K562 (cell line): ENCODE data around the gene VPS16. TPM values are rescaled to one million over a fixed set of nuclear protein-coding genes. Genes with fewer than 3 reads are reported as not detected.

ENCODE experiments used
- ATAC-seq: fragments of 200-7000 bp; cut with Tn5 transposase; 3 replicates; pipeline ENCODE4 v1.9.1; 2020; ENCODE audit warnings: moderate library complexity
- BruUV-seq: library from RNA; stranded (reverse); fragments of 400-500 nt; replicated peaks from 2 replicates; lab custom pipeline; 2021; lab: Mats Ljungman, UMichigan
- CTCF ChIA-PET: fragments of 300-600 bp; formaldehyde crosslinking; extraction: SDS; loops from one replicate; lab custom pipeline; 2021; ENCODE audit warnings: low intra/inter-chr PET ratio; lab: Yijun Ruan, JAX
- POLR2A ChIA-PET: fragments of 300-600, 350-650 bp; sonication (Branson Sonifier 250); formaldehyde crosslinking; extraction: SDS; loops from one replicate; lab custom pipeline; 2021; ENCODE audit warnings: antibody characterized with exemption, inconsistent platforms; lab: Yijun Ruan, JAX
- DNase-seq, 4 experiments: peaks; one replicate each; pipeline versions ENCODE4 v3.0.0 to v3.0.0-alpha.2; 2011 to 2018; ENCODE audit warnings: low spot score in 3 of 4, mixed read lengths in 3 of 4; ENCODE audit errors: extremely low read depth in 1 of 4
- FAIRE-seq: peaks from 2 replicates; lab custom pipeline; 2011; peaks lifted over from hg19 to GRCh38; lab: Jason Lieb, UNC
- H2AFZ ChIP-seq: 2 replicates; pipeline ENCODE4 v1.6.0; 2011; ENCODE audit warnings: low read depth, low read length, control low read depth, inconsistent platforms
- H3K27ac ChIP-seq: fragments of 200-600 bp; 3 replicates; pipeline ENCODE4 v1.8.0; 2011; ENCODE audit warnings: low read depth, mild to moderate bottlenecking, control low read depth, inconsistent platforms, low read length, moderate library complexity, mixed read lengths; ENCODE audit errors: extremely low read depth
- H3K27me3 ChIP-seq, 2 experiments: fragments of 300-600 bp in 1 of 2; 2 replicates in 1 of 2; 3 replicates in 1 of 2; pipeline versions ENCODE4 v1.6.0 to v1.8.0; 2011; ENCODE audit warnings: inconsistent platforms in 2 of 2, low read length in 2 of 2, mild to moderate bottlenecking in 1 of 2, mixed read lengths in 1 of 2, moderate library complexity in 1 of 2; ENCODE audit not compliant: control insufficient read depth in 2 of 2, insufficient read depth in 2 of 2
- H3K36me3 ChIP-seq: fragments of 300-600 bp; 3 replicates; pipeline ENCODE4 v1.8.0; 2011; ENCODE audit warnings: mild to moderate bottlenecking, low read length, inconsistent platforms; ENCODE audit not compliant: control insufficient read depth, insufficient read depth
- H3K4me1 ChIP-seq, 2 experiments: fragments of 200-600 bp in 1 of 2; replicated peaks in 1 of 2; 2 replicates in 1 of 2; 3 replicates in 1 of 2; pipeline versions ENCODE4 v1.5.1 to v1.8.0; 2011; ENCODE audit warnings: inconsistent platforms in 2 of 2, low read length in 2 of 2, mild to moderate bottlenecking in 1 of 2, mixed read lengths in 1 of 2, moderate library complexity in 1 of 2; ENCODE audit not compliant: control insufficient read depth in 2 of 2, insufficient read depth in 2 of 2
- H3K4me2 ChIP-seq: 2 replicates; pipeline ENCODE4 v1.6.1; 2011; ENCODE audit warnings: low read length, control low read depth, inconsistent platforms, mixed read lengths; ENCODE audit not compliant: insufficient read depth
- H3K4me3 ChIP-seq: fragments of 200-600 bp; sonication (generic), shearing (Covaris generic); 2 replicates; pipeline ENCODE4 v1.5.1; 2016; ENCODE audit warnings: control low read depth, inconsistent platforms
- H3K79me2 ChIP-seq: fragments of 200-600 bp; 3 replicates; pipeline ENCODE4 v1.8.0; 2011; ENCODE audit warnings: low read length, inconsistent platforms; ENCODE audit not compliant: control insufficient read depth, insufficient read depth
- H3K9ac ChIP-seq, 2 experiments: 2 replicates each; pipeline versions ENCODE4 v1.6.0 to v1.6.1; 2011; ENCODE audit warnings: low read depth in 2 of 2, low read length in 2 of 2, control low read depth in 1 of 2, inconsistent platforms in 1 of 2, mild to moderate bottlenecking in 1 of 2, mixed read lengths in 1 of 2; ENCODE audit not compliant: insufficient read depth in 1 of 2
- H3K9me1 ChIP-seq: one replicate; pipeline ENCODE4 v1.6.0; 2011; ENCODE audit warnings: inconsistent platforms, mild to moderate bottlenecking, low read length, moderate library complexity; ENCODE audit not compliant: control insufficient read depth, insufficient read depth
- H3K9me3 ChIP-seq: replicated peaks from 2 replicates; pipeline ENCODE4 v1.5.1; 2011; ENCODE audit warnings: low read depth, low read length, inconsistent platforms; ENCODE audit not compliant: control insufficient read depth, insufficient read depth
- H4K20me1 ChIP-seq: replicated peaks from 2 replicates; pipeline ENCODE4 v1.6.1; 2011; ENCODE audit warnings: low read length, inconsistent platforms, mixed read lengths; ENCODE audit not compliant: control insufficient read depth, insufficient read depth
- ARNT ChIP-seq, 2 experiments: fragments of 450-650 bp; IDR thresholded peaks; 2 replicates each; pipeline ENCODE4 v1.6.1; 2016; ENCODE audit warnings: mild to moderate bottlenecking in 1 of 2
- NFRKB ChIP-seq: fragments of 450-650 bp; IDR thresholded peaks from 2 replicates; pipeline ENCODE4 v1.6.1; 2016; ENCODE audit warnings: low read depth
- NFXL1 ChIP-seq: fragments of 450-650 bp; formaldehyde crosslinking; IDR thresholded peaks from 2 replicates; pipeline ENCODE4 v1.4.0; 2021; ENCODE audit warnings: mild to moderate bottlenecking
- NRF1 ChIP-seq, 2 experiments: fragments of 450-650 bp; IDR thresholded peaks in 1 of 2; conservative IDR thresholded peaks in 1 of 2; 2 replicates each; pipeline ENCODE4 v1.6.1; 2014; ENCODE audit warnings: mild to moderate bottlenecking in 2 of 2
- PTBP1 ChIP-seq: fragments of 200-400 bp; formaldehyde crosslinking; IDR thresholded peaks from 2 replicates; pipeline ENCODE4 v1.6.1; 2017; ENCODE audit warnings: low read depth, low read length
- RHOXF2B ChIP-seq: fragments of 250-450 bp; sonication (Bioruptor Pico); conservative IDR thresholded peaks from 2 replicates; pipeline ENCODE4 v1.5.1; 2021
- TRIM24 ChIP-seq, 2 experiments: fragments of 450-650 bp; IDR thresholded peaks; 2 replicates each; pipeline ENCODE4 v1.6.1; 2016
- WGBS: fragments of 100-300 bp; shearing (Covaris generic); methylation state at CpG from one replicate; pipeline ENCODE4 v1.1.6; 2016; ENCODE audit warnings: low coverage, mixed read lengths; ENCODE audit not compliant: insufficient coverage; ENCODE audit errors: missing lambda C conversion rate; 5-methylcytosine and 5-hydroxymethylcytosine counted together
- in situ Hi-C: fragments of 300-500 bp; cut with MboI; formaldehyde crosslinking; loops from 4 replicates; pipeline ENCODE4 v1.15.0; 2018; ENCODE audit warnings: inconsistent platforms, mixed read lengths
- intact Hi-C: fragments of 100-400 bp; cut with micrococcal nuclease; formaldehyde crosslinking; loops from 2 replicates; pipeline ENCODE4 v1.14.2; 2022
- polyA plus RNA-seq, 8 experiments: library from polyadenylated mRNA; depleted of rRNA in 4 of 8; stranded (reverse) in 5 of 8; unstranded in 3 of 8; fragments of >200 nt; fragmentation: Nextera tagmentation in 2 of 8; fragmentation: Illumina TruSeq in 1 of 8; extraction: Ambion mirVana in 2 of 8; extraction: Trizol in 1 of 8; gene quantifications; 2 replicates each; pipeline versions ENCODE4 v1.2.1 to v1.2.3, GENCODE V29; 2011 to 2014; ENCODE audit warnings: inconsistent platforms in 1 of 8, missing spikeins in 1 of 8
- total RNA-seq, 7 experiments: library from RNA; depleted of rRNA in 6 of 7; stranded (reverse); fragments of >200 nt in 6 of 7; fragmentation: Illumina TruSeq in 2 of 7; extraction: Trizol in 2 of 7; gene quantifications; 2 replicates each; pipeline versions ENCODE4 v1.2.1 to v1.2.3, GENCODE V29; 2011 to 2021; ENCODE audit warnings: low replicate concordance in 1 of 7
- TF ChIP-seq, protein P1 (sequence below): fragments of 150-350 bp; IDR thresholded peaks from 2 replicates; pipeline ENCODE4 v1.6.1; 2014; ENCODE audit warnings: low read depth, mild to moderate bottlenecking, low read length, borderline replicate concordance
- TF ChIP-seq, protein P2 (sequence below): sonication (generic); formaldehyde crosslinking; IDR thresholded peaks from 2 replicates; pipeline ENCODE4 v1.8.0; 2022; ENCODE audit warnings: missing genetic modification reagents, mild to moderate bottlenecking, borderline replicate concordance
- TF ChIP-seq, protein P3 (sequence below): fragments of 250-450 bp; sonication (Bioruptor Pico); IDR thresholded peaks from 2 replicates; pipeline ENCODE4 v1.8.0; 2022; ENCODE audit warnings: inconsistent platforms, mild to moderate bottlenecking, moderate library complexity, borderline replicate concordance
- TF ChIP-seq, protein P4 (sequence below): fragments of 250-450 bp; sonication (Bioruptor Pico); IDR thresholded peaks from 2 replicates; pipeline ENCODE4 v1.5.0; 2021; ENCODE audit warnings: mild to moderate bottlenecking, moderate library complexity

The VPS16 gene
- total and polyA plus RNA-seq, 9 of the 15 experiments (the other 6 are each of a cell fraction or from before 2014, with no cell fraction given): 6.8 to 24.7 (median 14.0) TPM

DNA sequence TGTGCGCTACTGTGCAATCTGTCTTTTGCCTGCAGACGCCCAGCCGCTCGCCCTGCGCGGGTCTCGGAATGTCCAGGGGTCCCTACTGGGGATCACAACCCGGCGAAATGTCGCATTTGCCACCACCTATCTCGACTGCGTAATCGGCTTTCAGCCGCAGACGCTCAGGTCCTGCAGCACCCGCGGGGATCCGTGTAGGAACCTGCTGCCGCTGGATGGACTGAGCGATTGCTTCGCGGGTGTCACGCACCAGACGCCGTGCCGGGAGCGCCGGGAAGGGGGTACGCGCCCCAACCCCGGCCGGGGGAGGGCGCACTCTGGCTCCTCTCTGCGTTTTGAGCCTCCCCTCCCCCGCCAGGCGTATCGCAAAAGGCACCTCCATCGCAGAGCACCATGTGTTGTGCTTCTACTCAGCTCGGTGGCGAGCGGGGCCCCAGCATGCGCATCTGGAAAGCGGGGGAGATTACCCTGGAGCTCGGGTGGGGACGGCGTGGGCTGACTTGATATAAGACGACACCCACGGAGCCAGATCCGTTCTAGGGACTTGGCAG, 32.0 kb downstream of the VPS16 start:
- no peaks in the 10 kb centered on the region; a peak in 1 of 5 replicates for H3K27me3 ChIP-seq
- H3K9me1 ChIP-seq: no peaks in the 10 kb centered on the region
- FAIRE-seq: peak; percentile 71
- in situ Hi-C loops: no loop called here
- H3K4me3 ChIP-seq: peak overlapping the region; percentile 98
- H3K36me3 ChIP-seq: peaks cover 17% of the 10 kb centered on the region; the same call in 2 of the 3 replicates
- H3K79me2 ChIP-seq: peaks cover 44% of the 10 kb centered on the region
- 3% methylated on average over 27 of the region's 49 CpGs for WGBS
- peaks cover 5% of the 10 kb centered on the region; the same call in 1 of the 2 replicates for H4K20me1 ChIP-seq
- intact Hi-C loops: loop anchor here (5.0 kb wide), 1 partner anchor 130 kb away; no protein-coding TSS in a partner anchor
- ATAC-seq: peak; percentile 79
- H3K9ac ChIP-seq: peak overlapping the region; percentile 84 to 95
- peak overlapping the region; percentile 95 for H3K27ac ChIP-seq
- peak overlapping the region; percentile 90 for H2AFZ ChIP-seq
- peak; percentile 61 to 89 (median 66) for DNase-seq
- no peaks in the 10 kb centered on the region for H3K9me3 ChIP-seq
- POLR2A ChIA-PET: interaction anchor here (0.6 kb wide), 4 partner anchors 23 to 74 kb away, joined by 3 to 4 read pairs (median 3); no protein-coding TSS in a partner anchor
- peaks cover 32 to 33% of the 10 kb centered on the region in 2 experiments; a peak in 4 of 5 replicates for H3K4me1 ChIP-seq
- CTCF ChIA-PET: interaction anchor here (0.6 kb wide), 1 partner anchor 129 kb away, joined by 3 read pairs; no protein-coding TSS in a partner anchor
- H3K4me2 ChIP-seq: peak overlapping the region; percentile 94
- TSS peak; percentile 93 for BruUV-seq
- TF ChIP-seq NFXL1 (CRISPR knock-in tag): no peak
- TF ChIP-seq NRF1 (conservative IDR thresholded peaks at IDR 0.05 in 1 of 2, IDR thresholded peaks at IDR 0.05 in 1 of 2): no peak
- TF ChIP-seq PTBP1: 0 out of 2 replicates have a peak, but pooled peaks have one; percentile 47
- no peak for TF ChIP-seq ARNT (IDR thresholded peaks at IDR 0.05)
- TF ChIP-seq, protein P1, sequence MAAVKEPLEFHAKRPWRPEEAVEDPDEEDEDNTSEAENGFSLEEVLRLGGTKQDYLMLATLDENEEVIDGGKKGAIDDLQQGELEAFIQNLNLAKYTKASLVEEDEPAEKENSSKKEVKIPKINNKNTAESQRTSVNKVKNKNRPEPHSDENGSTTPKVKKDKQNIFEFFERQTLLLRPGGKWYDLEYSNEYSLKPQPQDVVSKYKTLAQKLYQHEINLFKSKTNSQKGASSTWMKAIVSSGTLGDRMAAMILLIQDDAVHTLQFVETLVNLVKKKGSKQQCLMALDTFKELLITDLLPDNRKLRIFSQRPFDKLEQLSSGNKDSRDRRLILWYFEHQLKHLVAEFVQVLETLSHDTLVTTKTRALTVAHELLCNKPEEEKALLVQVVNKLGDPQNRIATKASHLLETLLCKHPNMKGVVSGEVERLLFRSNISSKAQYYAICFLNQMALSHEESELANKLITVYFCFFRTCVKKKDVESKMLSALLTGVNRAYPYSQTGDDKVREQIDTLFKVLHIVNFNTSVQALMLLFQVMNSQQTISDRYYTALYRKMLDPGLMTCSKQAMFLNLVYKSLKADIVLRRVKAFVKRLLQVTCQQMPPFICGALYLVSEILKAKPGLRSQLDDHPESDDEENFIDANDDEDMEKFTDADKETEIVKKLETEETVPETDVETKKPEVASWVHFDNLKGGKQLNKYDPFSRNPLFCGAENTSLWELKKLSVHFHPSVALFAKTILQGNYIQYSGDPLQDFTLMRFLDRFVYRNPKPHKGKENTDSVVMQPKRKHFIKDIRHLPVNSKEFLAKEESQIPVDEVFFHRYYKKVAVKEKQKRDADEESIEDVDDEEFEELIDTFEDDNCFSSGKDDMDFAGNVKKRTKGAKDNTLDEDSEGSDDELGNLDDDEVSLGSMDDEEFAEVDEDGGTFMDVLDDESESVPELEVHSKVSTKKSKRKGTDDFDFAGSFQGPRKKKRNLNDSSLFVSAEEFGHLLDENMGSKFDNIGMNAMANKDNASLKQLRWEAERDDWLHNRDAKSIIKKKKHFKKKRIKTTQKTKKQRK: no peak
- peak in 1 of 2 experiments; percentile 8; a peak in 2 of 4 replicates for TF ChIP-seq TRIM24 (IDR thresholded peaks at IDR 0.05)
- TF ChIP-seq, protein P2, sequence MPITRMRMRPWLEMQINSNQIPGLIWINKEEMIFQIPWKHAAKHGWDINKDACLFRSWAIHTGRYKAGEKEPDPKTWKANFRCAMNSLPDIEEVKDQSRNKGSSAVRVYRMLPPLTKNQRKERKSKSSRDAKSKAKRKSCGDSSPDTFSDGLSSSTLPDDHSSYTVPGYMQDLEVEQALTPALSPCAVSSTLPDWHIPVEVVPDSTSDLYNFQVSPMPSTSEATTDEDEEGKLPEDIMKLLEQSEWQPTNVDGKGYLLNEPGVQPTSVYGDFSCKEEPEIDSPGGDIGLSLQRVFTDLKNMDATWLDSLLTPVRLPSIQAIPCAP (CRISPR knock-in tag): peak; percentile 68; the same call in 1 of the 2 replicates
- TF ChIP-seq, protein P3, sequence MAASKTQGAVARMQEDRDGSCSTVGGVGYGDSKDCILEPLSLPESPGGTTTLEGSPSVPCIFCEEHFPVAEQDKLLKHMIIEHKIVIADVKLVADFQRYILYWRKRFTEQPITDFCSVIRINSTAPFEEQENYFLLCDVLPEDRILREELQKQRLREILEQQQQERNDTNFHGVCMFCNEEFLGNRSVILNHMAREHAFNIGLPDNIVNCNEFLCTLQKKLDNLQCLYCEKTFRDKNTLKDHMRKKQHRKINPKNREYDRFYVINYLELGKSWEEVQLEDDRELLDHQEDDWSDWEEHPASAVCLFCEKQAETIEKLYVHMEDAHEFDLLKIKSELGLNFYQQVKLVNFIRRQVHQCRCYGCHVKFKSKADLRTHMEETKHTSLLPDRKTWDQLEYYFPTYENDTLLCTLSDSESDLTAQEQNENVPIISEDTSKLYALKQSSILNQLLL: no peak
- no peak for TF ChIP-seq NFRKB
- TF ChIP-seq, protein P4, sequence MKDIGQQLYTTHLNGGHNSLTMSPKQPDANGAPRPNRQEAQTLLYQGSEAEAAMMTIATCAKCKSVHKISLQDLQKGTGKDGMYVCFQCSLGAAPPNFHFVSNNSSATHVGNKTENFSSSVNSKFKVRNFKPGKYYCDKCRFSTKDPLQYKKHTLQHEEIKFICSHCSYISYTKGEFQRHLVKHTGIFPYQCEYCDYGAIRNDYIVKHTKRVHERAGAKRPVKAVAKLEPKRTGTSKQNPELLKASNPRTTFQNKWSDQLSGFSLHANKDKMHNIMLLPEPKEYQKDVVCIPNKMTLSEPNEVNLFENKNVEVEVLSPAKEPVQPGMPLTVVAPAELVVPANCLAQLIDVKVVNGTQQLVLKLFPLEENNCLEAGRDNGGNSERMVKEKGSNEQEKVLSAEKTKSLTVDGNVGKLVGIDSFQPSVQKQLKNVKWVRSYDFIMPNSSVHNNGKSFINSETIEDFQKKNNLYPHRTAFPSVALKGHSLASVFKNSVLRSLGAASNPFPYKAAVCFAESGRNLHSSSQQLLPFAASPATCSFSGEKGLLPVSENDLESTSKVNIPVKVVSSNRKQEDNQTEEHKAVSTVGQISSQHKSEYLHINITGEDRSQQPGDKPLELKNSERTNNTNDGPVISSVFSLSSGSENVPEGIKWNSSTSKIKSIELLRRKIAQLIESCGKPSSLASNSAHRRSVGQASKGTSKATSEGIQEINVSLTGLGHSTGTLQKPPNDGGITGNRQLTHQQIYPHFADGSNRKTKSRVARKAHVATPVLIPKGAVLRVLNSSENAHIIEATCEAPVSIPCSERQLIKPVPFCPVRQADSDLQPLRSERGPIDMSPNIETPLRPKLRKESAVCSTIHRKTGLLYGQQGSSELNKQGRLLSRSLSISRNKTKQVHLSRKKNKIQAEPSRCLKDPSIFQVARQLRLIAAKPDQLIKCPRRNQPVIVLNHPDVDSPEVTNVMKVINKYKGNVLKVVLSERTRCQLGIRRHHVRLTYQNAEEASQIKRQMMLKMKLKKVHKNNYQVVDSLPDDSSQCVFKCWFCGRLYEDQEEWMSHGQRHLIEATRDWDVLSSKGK (CRISPR knock-in tag): no peak
- TF ChIP-seq RHOXF2B (CRISPR knock-in tag): no peak
